Right ventricle myocardium inferior (tissue), 1 donor: ENCODE results near the gene PTPN14. TPM values are rescaled to one million over a fixed set of nuclear protein-coding genes. Genes with fewer than 3 reads are reported as not detected.
"Not testable (repeated sequence)": the region's sequence is repeated elsewhere in the genome, so short reads cannot be mapped to it uniquely, and the experiment has no call there.

Source experiments
- ATAC-seq: fragments of 200-7000 bp; cut with Tn5 transposase; one replicate; pipeline ENCODE4 v1.9.1; 2020; ENCODE audit warnings: mild to moderate bottlenecking, moderate library complexity
- DNase-seq: peaks from one replicate; pipeline ENCODE4 v3.0.0; 2021; ENCODE audit errors: missing footprints
- intact Hi-C: fragments of 100-400 bp; cut with DNase I; formaldehyde crosslinking; loops from one replicate; pipeline ENCODE4 v1.11.0; 2022
- total RNA-seq: library from RNA; stranded (reverse); fragmentation: NEBNext Ultra II Directional; extraction: Animal tissue kit (Norgen Biotek cat#: 25700); gene quantifications from one replicate; pipeline ENCODE4 v1.2.1, GENCODE V29; 2021
- donor health status: DM: no; HTN: yes; CAD: no; lungs with severe emphysema.

Gene PTPN14
- total RNA-seq, 1 donor from 2014 or later = 23.0 TPM

DNA sequence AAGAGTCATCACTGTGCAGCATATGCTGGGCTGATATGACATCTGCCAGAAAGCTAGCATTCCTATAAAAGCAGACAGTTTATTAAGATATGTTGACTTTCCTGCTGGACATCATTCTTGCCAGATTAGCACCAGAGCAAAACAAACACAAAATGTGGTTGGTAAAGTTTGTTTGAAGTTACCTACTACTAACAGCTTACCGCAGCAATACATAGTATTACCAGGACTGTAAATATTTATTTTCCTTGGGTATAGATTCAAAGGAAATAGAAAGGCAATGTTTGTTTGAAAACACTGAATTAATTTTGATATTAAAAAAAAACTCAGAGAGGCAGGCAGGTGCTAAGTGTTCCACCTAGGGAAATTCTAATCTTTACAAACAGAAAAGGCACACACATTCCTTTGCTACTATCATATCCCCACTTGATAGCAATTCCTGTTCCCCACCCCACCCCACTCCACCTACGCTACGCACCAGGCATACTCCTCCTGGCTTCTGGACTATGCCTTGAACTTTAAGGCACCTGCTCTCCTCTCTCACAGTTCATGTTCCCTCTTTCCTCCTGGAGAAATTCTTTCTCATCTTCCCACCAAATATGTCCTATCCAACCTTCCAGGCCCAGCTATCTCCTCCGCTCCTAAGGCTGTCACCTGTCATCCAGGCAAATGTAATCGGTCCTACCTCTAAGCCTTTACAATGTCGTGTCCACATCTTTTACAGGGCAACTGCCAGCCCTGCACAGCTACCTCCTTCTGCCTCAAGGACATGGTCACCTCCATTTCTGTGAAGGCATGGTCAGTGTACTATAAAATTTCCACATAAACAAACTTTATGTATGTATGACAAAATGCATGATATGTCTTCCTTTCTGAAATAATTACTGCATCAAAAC is 34.7 kb downstream of the PTPN14 start:
- DNase-seq (no peak), ATAC-seq (no peak)
- intact Hi-C loops = no loop called here

DNA sequence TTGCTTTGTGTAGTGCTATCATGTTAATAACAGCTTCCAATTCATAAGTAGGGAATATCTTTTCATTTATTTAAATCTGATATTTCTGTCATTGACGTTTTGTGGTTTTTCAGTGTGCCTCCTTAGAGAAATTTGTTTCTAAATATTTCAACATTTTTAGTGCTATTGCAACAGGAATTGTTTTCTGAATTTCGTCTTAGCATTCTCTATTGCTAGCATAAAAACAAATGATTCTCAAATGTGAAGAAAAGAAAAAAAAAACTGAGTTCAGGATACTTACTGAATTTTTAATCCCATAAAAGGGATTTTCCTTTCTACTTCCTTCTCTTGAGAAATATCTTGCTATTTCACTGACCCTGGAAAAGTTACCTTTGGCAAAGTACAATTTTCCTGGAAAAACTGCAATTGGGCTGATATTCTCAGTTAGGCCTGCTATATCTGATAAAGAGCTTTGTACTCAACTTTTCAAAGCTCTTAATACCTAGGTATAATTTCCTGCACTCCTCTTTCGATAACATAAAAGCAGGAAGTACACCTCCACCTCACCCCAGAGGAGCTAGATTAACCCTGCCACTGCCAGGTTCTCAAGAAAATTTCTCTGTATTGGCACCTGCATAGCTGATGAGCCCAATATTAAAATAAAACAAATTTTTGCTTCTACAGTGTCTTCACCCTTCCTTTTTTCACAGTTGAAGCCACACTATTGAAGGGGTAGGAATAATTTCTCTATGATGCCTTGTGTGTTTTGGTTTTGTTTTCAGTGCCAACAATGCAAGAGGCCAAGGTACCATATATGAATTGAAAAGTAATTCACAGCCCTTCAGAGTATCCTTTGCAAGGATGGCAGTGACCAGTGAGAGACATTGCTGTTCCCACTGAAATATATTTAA is 35.6 kb downstream of the PTPN14 start:
- ATAC-seq = no peak
- DNase-seq = no peak
- intact Hi-C loops = no loop called here

DNA sequence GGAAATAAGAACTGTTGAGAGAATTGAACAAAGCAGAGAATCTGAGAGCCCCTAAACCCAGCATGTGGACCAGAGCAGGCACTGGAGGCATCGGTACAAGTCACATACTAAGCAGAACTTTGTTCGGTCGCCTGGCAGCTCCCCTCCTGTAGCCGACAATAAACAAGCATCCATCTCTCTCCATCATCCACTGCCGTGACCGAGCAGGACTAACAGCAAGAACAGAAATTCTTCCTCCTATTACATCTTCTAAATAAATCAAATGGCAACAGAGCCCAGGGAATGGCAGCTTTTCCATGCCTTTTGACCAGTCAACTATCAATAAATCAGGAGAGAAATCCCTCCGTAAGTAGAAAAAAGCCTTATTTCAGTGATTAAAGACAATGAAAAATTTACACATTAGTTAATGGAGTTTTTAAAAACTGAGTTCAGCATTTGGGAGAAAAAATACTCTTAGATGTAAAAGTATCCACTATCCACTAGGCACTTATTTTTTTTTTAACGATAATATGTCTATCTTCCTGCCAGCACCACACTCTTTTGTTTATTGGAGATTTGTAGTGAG is 36.5 kb downstream of the PTPN14 start:
- ATAC-seq (no peak), DNase-seq (no peak)
- intact Hi-C loops = no loop called here

DNA sequence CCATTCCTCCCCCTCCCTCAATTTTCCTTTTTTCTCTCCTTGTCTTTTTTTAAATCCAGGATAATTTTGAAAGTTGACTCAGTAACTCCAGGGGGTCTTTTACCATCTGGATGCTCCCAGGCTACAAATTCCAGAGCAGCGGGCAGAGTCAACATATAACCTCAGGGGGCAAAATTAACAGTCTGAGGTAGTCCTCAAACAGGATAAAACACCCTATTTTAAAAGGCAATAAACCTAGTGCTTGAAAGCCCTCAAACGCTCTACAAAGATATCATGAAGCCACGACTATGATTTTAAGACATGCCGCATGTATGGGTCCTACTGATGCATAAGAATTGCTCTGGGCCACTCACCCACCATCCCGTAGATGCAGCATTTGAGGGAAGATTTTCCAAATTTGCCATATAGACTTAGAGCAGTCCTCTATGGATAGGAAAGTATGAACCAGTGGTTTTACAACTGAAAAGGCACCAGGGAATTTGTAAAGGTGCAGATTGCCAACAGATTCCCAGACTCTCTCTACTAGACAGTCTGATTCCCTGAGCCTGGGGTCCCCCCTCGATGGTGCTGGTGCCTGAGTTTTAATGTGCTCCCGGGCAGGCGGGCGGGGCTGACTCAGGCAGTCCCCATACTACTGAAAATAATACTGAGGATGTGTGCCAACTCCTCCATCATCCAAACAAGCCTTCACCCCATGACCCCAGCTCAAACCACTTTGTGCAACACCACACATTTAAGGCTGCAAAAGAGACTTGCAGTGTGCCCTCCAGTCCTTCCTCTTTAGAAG is 37.2 kb downstream of the PTPN14 start:
- DNase-seq (no peak), ATAC-seq (no peak)
- intact Hi-C loops = no loop called here

DNA sequence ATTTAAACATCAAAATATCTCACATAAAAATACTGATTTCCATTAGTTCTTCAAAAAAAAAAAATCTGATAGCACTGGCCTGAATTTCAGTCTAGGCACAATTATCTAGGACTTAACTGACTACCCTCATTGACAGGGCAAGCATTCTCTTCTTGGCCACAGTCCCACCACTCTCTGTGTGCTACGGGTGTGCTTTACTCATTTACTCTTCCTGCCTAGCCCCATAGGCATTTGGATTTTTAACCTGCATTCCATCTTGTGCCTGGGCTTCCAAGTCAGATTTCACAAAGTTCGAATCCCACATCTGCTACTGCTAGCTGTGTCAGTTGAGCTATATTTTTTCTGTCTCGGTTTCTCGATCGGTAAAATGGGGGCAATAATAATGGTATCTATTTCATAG is 38.0 kb downstream of the PTPN14 start:
- intact Hi-C loops = no loop called here
- ATAC-seq (no peak), DNase-seq (no peak)

DNA sequence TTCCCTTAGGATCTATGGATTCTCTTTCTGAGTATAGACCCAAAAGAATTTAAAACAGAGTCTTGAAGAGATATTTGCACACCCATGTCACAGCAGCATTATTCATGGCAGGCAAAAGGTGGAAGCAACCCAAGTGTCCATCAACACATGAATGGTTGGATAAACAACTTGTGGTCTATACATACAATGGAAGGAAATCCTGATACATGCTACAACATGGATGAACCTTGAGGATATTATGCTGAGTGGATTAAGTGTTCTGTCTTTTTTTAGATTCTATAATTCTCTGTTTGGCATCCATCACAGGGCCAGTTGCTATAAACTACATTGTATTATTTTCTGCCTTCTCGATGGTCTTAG is 39.8 kb downstream of the PTPN14 start:
- intact Hi-C loops = no loop called here
- ATAC-seq = no peak
- DNase-seq = no peak

DNA sequence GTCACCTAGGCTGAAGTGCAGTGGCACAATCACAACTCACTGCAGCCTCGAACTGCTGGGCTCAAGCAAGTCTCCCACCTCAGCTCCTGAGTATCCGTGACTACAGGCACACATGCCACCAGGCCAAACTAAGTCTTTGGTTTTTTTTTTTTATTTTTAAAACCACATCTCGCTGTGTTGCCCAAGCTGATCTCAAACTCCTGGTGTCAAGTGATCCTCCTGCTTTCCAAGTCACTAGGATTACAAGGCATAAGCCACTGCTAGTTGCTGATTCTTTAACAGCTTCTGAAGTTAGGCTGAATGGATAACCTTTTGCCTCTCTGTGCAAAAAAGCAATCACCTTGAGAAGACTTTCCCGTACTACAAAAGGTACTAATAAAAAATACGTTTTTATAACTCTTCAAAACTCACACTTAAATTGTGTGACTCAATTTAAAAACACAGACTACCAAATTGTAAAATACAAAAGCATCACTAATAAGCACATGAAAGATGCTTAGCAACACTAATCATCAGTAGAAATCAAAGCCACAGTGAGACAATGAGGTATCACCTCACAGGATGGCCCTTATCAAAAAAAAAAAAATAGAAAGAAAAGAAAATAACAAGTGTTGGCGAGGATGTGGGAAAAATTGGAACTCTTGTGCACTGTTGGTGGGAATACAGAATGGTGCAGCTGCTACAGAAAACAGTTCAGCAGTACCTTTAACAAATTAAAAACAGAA is 40.3 kb downstream of the PTPN14 start:
- ATAC-seq (no peak), DNase-seq (no peak)
- intact Hi-C loops = no loop called here

DNA sequence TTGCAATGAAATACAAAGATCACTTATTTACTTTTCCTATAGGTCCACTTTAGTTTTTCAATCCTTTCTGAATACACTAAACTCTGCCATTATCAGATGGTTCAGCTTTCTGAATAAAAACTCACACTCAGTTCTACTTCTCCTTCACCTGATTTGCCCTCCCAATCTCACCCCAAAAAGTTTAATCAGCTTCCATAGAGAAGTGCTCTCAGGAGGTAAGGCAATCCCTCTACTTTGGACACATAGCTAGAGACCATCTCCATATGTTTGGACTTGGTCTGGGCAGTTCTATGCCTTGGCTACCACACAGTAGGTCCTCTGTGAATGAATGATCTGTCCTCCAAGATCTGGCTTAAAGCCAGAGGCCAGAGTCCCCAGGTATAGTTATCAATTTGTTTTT is 40.9 kb downstream of the PTPN14 start:
- DNase-seq (no peak), ATAC-seq (no peak)
- intact Hi-C loops = no loop called here

DNA sequence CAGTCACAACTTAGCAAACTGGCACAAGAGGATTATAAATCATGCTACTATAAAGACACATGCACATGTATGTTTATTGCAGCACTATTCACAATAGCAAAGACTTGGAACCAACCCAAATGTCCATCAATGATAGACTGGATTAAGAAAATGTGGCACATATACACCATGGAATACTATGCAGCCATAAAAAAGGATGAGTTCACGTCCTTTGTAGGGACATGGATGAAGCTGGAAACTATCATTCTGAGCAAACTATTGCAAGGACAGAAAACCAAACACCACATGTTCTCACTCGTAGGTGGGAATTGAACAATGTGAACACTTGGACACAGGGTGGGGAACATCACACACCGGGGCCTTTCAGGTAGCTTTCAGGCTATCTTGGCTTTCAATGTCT is 41.8 kb downstream of the PTPN14 start:
- intact Hi-C loops, ATAC-seq, DNase-seq: not testable (repeated sequence)

DNA sequence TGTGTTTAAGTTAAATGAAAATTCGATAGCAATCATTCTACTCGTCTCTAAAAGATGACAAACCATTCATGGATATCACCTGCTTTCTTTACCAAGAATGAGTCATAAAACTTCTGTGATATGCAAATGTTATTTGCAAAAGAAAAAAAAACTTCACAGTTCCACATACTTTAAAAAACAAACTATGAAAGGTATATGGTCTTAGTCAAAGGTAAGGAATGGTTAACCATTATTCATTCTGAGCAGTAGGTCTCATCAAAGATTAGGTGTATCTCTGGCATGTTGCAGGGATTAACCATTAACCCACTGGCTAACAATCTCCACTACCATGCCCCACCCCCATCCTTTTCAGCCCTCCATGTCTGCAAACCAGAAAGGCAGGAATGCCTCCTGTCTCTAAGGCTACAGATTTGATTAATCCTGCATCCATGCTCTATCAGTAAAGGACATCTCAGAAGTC is 44.4 kb downstream of the PTPN14 start:
- DNase-seq = no peak
- ATAC-seq = no peak
- intact Hi-C loops = no loop called here

DNA sequence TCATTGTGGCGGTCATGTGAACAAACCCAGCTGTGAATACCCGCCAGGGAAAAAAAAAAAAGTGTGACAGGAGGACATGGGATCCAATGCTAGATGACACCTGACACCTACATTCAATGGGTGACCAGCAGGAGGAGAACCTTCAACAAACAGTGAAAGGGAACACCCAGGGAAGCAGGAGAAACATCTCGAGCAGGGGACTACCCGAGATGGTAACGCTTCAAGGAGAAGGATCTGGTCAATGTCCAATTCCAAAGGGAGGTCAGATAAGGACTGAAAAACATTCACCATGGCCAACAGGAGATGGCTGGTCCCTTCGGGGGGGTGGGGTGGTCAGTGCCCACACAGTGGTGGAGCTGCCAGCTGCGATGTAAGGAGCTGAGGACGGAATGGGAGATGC is 46.3 kb downstream of the PTPN14 start:
- intact Hi-C loops = no loop called here
- ATAC-seq (no peak), DNase-seq (no peak)

DNA sequence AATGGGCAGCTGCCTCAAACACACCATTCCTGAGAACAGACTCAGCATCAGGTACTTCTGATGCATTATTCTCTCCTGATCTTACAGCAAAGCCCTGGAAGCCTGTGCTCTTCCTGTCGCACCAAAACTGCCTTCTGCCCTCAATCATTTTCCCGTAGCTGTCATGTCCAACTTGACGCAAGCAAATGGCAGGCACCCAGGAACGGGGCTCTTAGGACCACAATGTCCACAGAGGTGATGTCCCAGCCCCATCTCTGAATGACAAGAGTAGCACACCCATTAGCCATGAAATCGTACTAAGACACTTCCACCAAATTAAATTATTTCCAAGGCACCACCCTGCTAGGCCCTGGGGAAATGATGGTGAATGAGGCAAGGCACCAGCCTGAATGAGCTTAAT is 47.1 kb downstream of the PTPN14 start:
- no peak for ATAC-seq
- intact Hi-C loops = no loop called here
- DNase-seq = no peak

DNA sequence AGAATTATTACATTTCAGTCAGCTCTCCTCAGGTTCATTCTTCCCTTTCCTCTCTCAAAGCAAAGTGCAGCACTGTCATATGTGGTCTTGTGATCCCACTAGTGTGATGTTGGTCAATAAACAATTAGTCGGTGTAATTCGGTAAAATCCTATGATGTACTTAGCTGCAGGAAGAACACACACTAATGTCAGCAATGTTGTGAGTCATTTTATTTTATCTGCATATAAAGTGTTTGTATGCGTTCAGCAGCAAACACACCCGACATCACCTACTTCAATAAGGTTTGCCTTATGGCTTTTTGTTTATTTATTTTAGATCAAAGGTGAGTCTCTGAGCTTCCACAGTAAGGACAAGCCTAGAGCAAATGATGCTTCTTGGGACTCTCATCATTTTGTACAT is 47.8 kb downstream of the PTPN14 start:
- ATAC-seq (no peak), DNase-seq (no peak)
- intact Hi-C loops = no loop called here

DNA sequence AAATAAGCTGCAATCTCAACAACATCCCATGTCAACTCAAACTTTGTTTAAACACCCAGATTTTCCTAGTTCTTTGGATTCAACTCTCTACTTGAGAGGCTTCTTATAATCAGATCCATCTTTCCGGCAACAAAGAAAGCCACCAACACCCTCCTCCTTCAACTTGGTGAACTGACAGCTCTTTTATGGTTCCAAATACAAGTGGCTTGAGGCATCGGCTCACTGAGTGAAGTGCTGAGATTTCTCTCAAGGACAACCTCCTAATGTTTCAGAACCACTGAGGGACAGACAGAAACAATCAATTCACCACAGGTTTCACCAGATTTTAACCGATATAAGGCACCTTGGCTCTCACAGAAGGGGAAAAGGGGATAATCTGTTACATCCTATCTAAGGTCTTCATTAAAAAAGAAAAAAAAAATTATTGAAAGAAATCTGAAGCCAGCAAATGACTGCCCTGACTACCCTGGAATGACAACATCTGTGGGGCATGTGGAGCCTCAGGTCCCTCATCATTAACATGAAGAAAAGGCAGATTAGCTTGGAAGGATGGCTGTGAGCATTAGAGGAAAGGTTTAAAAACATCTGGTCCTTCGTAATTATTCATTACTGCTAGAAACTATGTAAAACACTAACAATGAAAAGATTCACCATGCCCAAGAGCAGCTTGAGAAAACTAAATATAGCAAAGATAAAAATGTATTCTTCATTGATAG is 50.9 kb downstream of the PTPN14 start:
- intact Hi-C loops = no loop called here
- no peak for ATAC-seq

DNA sequence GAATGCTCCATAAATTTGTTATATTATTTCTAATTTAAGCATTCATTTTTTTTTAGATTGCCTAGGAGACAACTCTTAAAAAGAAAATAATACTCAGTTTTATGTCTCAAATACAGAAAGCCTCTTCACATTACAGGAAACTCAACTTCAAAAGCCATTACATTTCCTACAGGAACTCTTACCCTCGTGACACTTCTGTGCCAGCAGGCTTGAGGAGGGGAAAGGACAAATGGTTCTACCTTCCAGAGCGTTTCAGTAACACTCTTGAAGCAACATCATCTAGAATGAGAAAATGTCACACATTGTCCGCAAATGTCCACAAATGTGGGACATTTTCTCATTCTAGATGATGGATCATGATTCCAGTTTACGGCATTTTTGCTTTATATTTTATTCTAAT is 51.7 kb downstream of the PTPN14 start:
- DNase-seq (no peak), ATAC-seq (no peak)
- intact Hi-C loops = no loop called here

More for the DNA sequence above, 50.9 kb downstream of the PTPN14 start:
- DNase-seq = no peak

DNA sequence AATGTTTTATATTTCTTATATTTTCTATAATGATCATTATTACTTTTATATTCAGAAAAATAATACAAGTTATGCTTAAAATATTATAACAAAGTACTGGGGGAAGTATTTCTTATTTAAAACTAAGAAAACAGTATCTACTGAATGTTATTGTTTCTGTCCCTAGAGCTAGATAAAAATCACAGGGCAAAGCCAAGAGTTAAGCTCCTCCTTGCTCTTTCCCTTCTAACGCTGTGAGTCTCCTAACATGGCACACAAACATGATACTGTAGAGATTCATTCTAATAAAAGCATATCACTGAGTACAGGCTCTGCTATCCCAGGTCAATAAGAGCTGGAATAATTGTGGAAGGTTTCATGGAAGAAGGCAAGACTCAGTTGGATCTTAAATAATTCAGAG is 53.4 kb downstream of the PTPN14 start:
- intact Hi-C loops = no loop called here
- no peak for DNase-seq
- no peak for ATAC-seq

DNA sequence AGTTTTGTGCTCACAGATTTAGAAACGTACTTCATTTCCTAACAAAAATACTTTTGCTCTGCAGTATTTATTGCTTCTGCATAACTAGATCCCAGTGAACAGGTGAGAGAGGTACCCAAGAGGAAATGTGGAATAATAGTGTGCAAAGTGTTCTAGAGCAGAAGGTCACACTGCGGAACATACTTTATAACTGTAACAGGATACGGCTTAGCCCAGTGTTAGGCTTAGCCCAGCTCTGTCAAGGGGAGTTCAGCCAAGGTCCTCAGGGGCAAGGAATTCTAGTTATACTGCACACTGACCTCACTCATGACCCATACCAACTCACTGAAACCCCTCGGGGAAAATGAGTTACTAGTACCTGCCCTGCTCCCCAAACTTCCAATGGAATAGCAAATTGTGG is 55.3 kb downstream of the PTPN14 start:
- no peak for ATAC-seq
- no peak for DNase-seq
- intact Hi-C loops = no loop called here

DNA sequence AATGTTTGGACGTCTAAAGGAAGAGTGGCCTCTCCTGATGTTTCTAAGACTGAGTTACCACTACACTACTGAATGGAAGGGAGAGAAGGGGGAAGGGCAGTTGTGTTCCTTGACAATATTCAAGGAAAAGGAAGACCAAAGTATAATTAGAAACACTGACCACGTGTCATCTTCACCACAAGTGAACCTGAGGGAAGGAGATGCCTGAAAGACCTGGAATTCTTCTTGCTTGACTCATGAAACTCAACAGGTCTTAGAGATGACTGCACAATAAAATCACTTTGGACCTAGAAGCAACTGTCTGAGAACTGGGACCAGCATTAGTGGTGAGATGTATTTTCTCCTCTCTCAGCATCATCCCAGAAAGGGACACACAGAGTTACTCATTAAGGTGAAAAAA is 56.7 kb downstream of the PTPN14 start:
- ATAC-seq = no peak
- no peak for DNase-seq
- intact Hi-C loops = no loop called here
